Inflammatory macrophage treated with lipopolysaccharide for 4 hours (primary cell): ENCODE data around the gene SLC24A3.

ENCODE experiments used
- DNase-seq: peaks from one replicate; pipeline ENCODE4 v3.0.0-alpha.2; 2020

The SLC24A3 gene

DNA sequence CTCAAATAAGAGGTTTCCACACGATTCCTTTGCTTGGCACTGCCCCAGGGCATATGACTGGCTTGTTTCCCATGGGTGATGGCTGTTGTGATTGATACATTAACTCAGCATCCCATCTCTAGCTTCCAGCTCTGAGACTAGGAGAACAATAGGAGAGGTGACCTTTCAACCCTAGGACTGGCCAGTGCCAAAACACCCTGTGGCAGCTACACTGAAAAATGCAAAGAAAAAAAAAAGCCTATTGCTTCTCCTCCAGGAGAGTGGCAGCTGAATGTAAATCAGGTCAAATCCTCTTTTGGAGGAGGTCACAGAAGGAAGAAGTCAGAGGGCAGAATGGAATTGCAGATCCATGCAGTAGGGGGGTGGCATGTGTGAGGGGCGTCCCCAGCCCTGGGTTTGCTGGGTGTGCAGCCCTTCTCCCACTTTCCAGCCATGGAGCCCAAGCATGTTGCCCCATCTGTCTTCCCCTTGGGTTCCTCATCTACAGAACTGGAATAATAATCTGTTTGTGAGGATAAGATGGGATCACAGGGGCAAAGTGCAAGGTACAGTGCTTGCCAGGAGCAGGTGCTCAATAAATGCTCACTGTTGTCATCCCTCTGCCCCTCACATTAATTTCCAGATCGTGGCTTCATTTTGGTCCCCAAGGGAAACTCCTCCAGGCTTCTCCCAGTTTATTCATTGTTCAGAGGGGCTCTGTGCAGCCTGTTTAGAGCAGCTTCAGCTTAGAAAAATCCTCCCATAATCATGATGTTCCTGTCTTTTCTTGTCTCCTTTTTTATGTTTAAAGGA is 300.6 kb downstream of the SLC24A3 start:
- DNase-seq, result no peak

DNA sequence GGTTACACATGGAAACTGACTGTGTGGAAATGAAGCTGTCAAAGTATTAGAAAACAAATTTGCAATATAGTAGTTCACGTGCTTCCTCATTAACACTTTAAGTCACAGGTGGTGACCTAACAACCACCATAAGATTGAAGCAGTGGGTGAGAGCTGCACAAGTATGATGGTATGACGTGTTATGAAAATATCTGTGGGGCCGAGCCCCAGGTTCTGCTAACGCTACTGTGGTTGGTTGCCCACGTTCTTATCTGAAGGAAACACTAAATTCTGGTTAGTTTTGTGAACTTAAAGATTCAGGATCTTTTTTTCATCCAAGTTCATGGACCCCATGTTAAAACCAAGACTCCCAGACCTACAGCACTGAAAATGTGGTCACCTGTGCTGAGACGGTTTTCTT is 302.6 kb downstream of the SLC24A3 start:
- no peak for DNase-seq

DNA sequence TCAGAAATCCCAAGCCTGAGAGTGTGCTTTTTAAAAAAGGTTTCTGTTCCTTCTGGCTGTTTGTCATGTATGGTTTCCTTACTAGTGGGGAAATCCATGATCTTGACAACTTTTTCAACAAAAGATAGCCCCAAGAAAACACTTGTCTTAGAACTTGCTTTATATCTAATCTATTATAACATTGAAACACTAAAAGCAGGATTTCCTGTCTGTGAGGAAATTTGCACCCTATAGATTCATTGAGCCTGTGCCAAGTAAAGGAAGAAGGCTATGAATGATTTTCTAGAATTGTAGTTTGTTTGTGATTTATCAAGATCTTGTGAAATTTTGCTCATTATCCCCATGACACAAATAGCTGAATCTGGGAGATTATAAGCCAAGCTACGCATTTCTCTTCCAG is 307.0 kb downstream of the SLC24A3 start:
- DNase-seq, result peak; percentile 9

DNA sequence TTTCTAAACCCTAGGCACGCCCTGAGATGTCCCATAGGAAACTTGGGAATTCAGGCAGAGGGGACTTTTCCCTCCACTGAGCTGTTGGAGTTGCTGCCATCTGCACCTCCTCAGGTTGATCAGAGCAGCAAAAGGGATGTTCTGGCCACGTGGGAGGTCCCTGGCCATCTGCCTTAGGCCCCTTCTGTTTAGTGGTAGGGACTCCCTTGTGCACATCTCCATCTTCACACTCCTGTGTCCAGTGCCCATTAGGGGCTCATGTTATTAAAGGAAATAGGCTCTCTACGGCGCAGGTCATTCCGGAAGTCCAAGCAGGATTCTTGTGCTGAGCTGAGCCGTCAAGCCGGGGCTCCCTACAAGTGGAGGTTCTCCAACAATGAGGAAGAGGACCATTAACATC is 307.8 kb downstream of the SLC24A3 start:
- no peak for DNase-seq

DNA sequence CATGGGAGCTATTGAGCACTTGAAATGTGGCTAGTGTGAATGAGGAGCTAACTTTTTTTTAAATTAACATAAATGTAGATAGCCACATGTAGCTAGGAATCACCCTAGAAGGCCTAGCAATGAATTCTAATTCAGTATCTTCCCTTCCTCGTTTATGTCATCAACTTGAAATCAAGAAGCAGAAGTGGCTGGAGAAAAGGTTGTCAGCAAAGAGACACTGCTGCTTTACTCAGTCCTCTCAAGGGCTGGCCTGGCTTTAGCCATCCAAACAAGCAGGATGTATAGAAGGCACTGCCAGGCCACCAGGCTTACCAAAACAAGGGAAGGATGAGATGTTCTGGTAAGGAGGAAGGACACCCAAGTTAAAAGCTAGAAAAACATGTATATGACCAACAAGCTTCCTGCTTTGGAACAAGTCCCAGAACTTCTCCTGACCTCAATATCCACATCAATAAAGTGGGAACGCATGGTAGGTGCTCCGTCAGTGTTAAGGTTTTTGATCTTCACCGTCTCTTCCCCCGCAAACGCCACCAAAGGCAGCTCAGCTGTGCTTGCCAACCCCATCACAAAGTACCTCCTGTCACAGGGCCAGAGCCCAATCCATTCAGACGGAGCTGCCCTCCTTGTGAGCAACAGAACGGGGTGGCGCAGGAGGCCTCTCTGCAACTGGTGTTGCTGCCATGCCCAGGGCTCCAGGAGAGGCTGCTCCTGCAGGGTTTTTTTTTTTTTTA is 309.8 kb downstream of the SLC24A3 start:
- peak; percentile 57 for DNase-seq

DNA sequence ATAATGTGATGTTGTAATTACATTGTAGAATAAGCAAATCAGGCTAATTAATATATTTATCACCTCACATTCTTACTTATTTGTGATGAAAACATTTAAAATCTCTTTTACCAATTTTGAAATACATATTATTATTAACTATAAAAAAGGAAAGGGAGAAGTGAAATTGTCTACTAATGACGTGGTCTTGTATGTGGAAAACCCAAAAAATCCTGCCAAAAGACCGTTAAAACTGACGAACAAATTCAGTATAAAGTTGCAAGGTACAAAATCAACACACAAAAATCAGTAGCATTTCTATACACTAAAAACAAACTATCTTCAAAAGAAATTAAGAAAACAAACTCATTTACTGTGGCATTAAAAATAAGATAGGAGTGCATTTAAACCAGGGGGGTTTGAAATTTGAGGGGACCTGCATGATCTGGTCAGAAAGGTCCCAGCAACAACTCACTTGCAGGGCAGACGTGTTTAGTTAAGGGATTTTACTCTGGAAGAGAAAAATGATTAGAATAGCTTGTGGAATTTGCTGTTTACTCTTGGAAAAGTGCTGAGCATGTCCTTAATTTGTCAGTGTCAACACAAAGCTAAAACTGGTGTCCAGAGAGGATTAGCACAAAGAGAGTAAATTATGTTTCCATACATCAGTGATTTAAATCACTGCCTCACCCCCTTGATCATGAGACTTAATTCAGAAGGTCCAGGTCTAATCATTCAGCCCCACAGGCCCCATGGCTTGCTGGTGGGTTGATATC is 310.6 kb downstream of the SLC24A3 start:
- DNase-seq, result peak; percentile 39

DNA sequence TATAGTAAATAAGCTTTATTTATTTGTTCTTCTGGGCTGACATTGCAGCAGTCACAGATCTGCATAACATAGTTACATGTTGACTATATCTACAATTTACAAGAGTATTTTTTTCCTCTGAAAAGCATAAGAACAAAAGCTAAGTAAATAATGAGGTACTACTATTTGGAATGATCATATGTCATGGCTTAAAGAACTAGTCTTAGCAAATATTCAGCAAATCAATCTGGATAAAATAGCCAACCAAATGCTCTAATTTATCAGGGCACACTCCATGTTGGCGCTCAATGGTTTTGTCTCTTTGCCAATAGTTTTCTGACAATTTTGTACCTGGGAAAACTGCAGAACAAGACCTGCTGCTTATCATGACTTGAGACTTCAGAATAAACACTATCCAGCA is 312.2 kb downstream of the SLC24A3 start:
- no peak for DNase-seq

DNA sequence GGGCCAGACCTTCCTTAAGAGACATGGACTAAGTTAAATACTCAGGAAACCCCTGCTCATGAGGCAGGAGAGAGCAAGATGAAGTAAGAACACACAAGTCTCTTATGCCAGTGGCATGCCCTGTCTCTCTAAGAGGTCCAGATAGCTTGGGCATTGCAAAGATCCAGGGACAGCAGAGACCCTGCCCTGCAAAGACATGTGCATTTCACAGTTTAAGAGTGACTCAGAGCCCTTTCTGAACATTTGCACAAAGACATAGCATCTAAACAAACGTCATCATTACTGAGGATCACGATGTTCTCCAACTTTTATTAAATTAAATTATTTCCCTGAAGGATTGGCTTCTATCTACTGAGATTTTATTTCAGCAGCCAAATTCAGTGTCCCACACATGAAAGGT is 315.1 kb downstream of the SLC24A3 start:
- no peak for DNase-seq

DNA sequence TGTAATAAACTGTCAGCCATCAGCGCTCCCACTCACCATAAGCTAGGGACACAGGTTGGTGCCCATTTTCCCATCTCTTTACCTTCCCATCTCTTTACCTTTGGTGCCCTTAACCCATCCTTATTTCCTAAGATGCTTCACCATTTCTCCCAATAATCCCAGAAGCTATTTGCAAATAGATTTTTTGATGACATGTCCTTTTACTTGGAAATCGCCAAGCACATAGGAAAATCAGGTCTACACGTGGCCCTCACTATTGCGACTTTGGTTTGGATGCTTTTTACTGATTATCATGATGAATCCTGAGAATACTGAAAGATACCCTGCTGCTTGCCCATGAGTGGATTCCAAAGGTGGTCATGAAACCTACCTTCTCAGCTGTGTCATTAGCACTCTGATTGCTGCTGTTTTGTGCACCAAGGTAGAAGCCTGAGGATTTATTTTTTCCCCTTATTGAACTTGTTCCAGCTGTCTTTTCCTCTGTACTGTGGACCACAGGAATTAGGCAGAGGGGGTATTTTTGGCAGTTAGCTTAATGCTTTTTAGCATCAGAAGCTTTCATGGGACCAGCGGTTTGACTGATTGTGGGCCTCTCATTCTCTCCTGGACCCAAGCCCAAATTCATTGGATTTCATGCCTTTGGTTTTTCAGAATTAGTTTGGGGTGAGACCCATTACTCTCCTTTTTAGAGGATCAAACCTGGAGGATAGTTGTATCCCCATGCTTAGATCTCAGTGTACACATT is 316.0 kb downstream of the SLC24A3 start:
- DNase-seq, result no peak

DNA sequence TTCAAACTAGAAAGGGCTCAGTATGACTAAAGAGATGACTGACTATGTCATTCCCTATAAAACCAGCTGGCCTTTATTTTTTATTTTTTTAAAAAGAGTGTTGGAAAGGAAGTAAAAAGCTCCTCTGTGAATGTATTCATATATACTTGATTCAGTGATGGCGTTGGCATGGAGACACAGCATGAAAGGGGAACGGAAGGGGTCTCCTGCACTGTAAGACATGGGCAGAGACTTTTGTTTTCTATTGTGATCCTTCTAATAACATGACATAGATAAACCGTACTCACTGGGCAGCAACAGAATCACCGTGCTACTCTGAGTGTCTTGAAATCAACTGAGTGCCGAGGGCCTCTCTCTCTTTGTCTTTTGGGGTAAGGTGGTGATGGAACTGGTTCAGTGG is 317.6 kb downstream of the SLC24A3 start:
- DNase-seq, result no peak

DNA sequence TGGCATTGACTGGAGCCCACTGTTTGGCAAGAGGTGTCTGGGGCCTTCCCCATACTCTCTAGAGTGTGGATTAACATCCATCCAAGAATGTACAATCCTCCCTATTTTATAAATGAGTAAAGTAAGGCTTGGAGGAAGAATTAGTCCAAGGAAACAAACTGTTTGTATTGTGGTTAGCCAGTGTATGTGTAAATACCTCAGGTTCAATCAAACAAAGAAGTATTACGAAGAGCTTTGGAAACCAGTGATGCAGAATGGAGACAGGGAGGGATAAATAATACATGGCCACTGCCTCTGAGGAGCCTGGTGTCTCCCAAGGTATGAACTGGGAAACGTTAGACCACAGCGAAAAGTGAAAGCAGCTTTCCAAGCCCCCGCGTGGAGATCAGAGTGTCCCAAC is 319.0 kb downstream of the SLC24A3 start:
- DNase-seq, result no peak

DNA sequence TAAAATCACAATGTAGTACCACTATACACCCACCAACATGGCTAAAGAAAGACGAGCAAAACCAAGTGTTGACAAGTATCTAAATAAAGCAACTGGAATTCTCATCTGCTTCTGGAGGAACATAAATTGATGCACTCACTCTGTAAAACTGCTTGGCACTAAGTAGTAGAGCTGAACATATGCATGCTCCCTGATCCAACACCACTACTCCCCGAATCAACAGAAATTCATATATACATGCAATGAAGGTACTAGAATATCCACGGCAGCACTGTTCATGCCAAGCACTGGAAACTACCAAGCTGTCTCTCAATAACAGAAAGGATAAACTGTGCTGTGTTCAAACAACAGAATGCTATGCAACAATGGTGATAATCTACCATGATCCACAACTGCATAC is 326.1 kb downstream of the SLC24A3 start:
- no peak for DNase-seq

DNA sequence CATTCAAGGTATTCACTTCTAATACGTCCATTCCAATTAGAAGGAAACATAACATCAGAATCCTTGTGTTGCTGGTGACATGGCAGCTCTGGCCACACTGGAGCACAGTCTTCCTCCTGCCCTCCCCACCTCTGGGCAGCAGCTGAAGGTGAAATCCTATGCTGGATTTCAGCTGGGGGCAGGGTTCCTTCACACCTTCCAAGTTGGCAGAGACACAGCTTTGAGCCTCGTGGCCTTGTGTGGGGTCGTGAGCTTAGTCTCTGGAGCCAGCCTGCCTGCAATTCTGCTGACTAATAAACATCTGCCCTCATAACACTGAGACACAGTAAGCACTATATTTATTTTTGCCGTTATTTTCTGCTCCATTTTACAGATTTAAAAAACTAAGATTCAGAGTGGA is 326.7 kb downstream of the SLC24A3 start:
- no peak for DNase-seq

DNA sequence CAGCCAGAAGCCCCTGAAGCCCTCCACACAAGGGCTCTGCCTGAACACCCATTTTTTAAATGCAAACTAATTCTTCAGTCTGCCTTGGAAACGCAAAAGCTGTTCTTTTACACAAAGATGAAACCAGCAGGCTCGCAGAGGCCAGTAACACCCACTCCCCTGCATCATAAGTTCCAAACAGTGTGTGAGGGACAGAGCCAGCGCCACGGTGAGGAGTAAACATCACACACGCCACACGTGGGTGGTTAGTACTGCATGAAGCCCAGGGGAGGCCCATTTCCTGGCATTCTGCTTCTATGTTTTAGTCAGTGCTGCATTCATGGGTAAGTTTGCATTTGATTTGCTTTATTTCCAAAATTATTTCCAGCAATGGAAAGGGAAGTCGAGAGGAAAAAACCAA is 327.9 kb downstream of the SLC24A3 start:
- no peak for DNase-seq

DNA sequence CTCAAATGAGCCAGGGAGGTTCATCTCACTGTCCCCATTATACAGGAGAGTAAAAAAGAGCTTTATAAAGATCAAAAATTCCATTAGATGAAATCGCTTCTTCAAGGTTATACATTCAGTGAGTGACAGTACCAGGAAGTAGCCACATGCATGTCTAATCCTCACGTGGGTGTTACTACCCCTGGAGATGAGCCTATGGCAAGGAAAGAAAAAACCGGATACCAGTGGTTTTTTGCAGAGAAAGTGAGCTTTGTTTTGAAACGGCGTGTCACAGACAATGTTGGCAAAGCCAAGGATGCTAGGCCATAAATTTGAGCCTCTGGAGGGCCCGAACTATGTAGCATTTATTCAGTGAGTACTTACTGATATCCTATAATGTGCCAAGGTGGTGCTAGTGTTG is 330.7 kb downstream of the SLC24A3 start:
- peak; percentile 52 for DNase-seq

DNA sequence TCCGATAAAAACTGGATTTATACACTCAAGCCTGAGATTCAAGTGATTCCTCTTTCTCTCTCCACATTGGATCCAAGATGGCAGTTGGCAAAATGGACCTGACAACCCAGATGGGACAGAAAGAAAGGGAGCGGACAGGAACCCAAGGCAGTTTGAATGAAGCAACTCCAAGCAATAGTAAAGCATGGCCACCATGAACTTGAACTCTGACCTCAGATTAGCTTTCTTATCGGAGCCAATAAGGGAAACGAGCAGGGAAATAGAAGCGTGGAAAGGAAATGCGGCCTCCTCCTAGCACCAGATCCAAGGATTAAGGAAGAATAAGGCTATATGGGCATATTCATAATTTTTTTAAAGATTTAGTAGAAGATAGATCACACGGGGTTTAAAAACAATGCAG is 332.2 kb downstream of the SLC24A3 start:
- no peak for DNase-seq

DNA sequence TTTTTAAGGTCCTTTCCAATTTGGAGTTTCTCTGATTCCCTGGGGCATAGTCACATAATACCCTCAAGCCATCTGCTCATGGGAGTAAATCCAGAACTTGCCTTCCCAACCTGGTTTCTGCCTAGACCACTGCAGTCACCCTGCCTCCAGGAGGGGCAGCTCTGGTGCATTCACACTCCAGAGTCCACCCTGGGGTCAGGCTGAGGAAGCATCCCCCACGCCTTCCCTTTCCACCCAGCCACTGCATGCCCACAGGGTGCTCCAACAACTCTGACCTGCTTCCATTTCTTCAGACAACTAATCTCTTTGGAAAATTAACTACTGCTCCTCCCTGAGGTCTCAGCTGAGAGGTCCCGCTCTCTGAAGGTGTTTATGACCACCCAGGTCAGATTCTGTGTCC is 334.2 kb downstream of the SLC24A3 start:
- DNase-seq, result no peak

DNA sequence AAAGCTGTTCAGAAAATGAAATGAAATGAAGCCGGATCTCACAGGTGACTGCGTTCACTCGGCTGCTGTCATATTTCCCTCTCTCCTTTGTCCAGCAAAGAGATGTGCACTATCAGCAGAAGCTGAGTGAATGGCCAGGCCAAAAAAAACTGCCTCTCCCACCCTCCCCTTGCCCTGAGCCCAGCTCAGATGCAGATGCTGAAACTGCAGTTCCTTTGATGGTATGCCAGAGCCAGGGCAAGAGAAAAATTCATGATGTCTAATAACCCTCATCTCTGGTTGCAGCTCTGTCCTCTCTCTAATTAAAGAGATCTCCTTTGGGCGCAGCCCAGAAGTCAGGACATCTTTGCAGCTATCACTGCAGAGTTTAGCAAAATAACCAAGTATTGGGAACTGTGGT is 335.1 kb downstream of the SLC24A3 start:
- no peak for DNase-seq

DNA sequence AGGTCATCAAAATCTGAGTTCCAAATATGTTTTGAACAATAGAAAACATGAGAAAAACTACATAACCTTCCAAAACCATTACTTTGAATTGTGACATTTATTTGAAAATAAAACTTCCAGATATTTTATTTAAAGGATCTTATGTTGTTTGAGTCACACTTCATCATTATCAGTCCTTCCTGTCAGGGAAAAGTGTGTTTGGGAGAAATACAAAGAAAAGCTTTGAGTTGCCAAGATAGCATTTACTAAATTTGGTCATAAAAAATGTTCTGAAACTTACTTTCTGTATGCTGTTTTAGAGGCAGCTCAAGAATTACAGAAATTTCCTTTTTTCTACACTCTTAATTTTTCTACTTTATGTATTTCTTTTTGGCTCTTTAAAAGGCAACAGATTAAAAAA is 337.5 kb downstream of the SLC24A3 start:
- DNase-seq, result no peak

DNA sequence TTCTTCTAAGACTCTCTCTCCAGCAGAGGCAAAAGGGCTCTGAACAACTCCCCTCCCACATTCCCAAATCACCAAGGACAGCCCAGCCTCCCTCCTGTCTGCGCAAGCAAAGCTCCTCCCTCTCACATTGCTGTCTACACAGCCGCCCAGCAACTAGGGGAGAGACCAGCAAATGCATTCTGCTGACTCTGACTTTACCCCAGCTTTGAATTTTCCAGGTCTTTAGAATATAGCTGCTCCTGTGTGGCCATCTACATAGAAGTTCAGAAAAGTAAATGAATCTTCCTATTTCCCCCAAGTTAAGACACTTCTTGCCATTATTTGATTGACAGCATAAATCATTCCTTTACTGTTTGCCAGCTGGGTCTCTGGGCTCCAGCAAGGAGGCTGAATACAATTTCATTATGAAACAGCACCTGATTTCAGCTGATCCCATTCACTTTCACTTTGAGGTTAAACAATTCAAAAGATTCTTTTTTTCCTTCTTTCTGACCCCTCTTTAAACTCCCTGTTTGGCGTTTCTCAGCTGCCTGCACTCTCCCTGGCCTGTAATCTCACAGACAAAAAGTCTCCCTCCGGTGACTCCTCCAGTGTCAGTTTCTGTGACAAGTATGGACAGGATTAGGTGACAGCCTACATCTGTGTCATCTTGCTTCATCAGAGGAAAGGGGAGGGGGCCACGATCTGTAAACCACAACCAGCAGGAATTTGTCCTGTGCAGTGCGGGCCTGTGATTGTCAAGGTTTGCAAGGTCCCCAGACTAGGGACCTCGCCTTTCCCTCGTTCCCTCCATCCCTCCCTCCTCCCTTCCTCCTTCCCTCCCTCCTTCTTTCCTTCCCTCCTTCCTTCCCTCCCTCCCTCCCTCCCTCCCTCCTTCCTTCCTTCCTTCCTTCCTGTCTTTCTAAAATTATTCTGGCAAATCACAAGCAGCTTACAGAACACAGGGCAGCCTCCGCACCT is 340.1 kb downstream of the SLC24A3 start:
- no peak for DNase-seq

DNA sequence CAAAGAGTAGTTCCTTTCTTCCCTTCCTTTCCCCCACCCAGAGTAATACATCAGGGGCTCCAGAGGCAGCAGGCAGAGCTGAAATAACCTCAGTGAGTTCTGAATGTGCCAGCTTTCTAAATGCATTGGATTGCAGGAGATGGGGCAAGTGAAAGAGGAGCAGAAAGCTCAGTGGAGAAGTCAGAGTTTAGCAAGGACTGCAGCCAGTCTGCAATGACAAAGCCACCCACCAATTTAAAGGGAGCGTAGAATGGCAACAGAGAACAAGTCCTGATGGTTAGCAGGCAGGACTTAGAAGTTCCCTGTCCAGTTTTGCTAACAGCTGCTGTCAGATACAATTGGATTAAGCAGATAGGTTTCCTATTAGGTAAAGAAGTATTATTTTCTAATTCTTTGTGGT is 342.2 kb downstream of the SLC24A3 start:
- DNase-seq, result peak; percentile 51

DNA sequence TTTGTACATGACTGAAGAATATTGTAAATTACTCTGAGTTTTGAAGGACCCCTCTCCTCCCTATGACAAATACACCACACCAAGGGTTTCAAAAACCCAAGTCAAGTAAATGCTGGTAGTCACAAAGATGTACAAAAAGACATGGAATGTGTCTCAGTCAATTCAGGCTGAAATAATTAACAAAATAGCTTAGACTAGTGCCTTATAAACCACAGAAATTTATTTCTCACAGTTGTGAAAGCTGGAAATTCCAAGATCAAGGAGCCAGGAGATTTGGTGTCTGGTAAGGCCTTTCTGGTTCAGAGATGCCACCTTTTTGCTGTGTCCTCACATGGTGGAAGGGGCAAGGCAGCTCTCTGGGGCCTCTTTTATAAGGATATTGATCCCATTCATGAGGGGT is 343.3 kb downstream of the SLC24A3 start:
- DNase-seq, result no peak
